HepG2 (cell line): ENCODE results near the gene ADGRL1. TPM values are rescaled to one million over a fixed set of nuclear protein-coding genes. Genes with fewer than 3 reads are reported as not detected.

Experiments used
- ATAC-seq: fragments of 200-7000 bp; cut with Tn5 transposase; 3 replicates; pipeline ENCODE4 v1.9.1; 2020; ENCODE audit warnings: mild to moderate bottlenecking, moderate library complexity
- BruUV-seq: library from RNA; stranded (reverse); fragments of 400-500 nt; replicated peaks from 2 replicates; lab custom pipeline; 2021; lab: Mats Ljungman, UMichigan
- CTCF ChIA-PET: fragments of 300-600 bp; formaldehyde crosslinking; extraction: SDS; loops from one replicate; lab custom pipeline; 2021; ENCODE audit warnings: low total read pairs, inconsistent platforms, low intra/inter-chr PET ratio; lab: Yijun Ruan, JAX
- POLR2A ChIA-PET: fragments of 350-600 bp; sonication (Branson Sonifier 250); formaldehyde crosslinking; loops from one replicate; lab custom pipeline; 2020; ENCODE audit warnings: antibody characterized with exemption, inconsistent platforms; lab: Yijun Ruan, JAX
- DNase-seq: peaks from one replicate; pipeline ENCODE4 v3.0.0-alpha.2; 2015; ENCODE audit warnings: low spot score
- FAIRE-seq: peaks from 3 replicates; lab custom pipeline; 2011; peaks lifted over from hg19 to GRCh38; lab: Jason Lieb, UNC
- H2AFZ ChIP-seq: one replicate; pipeline ENCODE4 v1.6.1; 2011; ENCODE audit warnings: low read length, inconsistent platforms
- H3K27ac ChIP-seq: fragments of 300-600 bp; 3 replicates; pipeline ENCODE4 v1.8.0; 2011; ENCODE audit warnings: mixed run types, mild to moderate bottlenecking, mixed read lengths, low read length, inconsistent platforms; ENCODE audit not compliant: insufficient read depth; ENCODE audit errors: extremely low read length
- H3K27me3 ChIP-seq, 2 experiments: fragments of 200-600 bp in 1 of 2; 2 replicates in 1 of 2; 3 replicates in 1 of 2; pipeline versions ENCODE4 v1.6.0 to v1.8.0; 2011; ENCODE audit warnings: low read length in 2 of 2, mild to moderate bottlenecking in 2 of 2, moderate library complexity in 2 of 2, inconsistent platforms in 1 of 2; ENCODE audit not compliant: insufficient read depth in 2 of 2, control insufficient read depth in 1 of 2
- H3K36me3 ChIP-seq, 2 experiments: fragments of 200-600 bp in 1 of 2; replicated peaks in 1 of 2; 2 replicates in 1 of 2; 3 replicates in 1 of 2; pipeline versions ENCODE4 v1.5.1 to v1.8.0; 2011; ENCODE audit warnings: low read length in 2 of 2, inconsistent platforms in 1 of 2; ENCODE audit not compliant: insufficient read depth in 2 of 2, control insufficient read depth in 1 of 2
- H3K4me1 ChIP-seq: 2 replicates; pipeline ENCODE4 v1.5.1; 2012; ENCODE audit warnings: low read length, inconsistent platforms; ENCODE audit not compliant: insufficient read depth
- H3K4me2 ChIP-seq: 2 replicates; pipeline ENCODE4 v1.6.0; 2011; ENCODE audit warnings: low read depth, low read length, inconsistent platforms
- H3K4me3 ChIP-seq, 3 experiments: fragments of 200-600 bp in 1 of 3; sonication (generic), shearing (Covaris generic) in 1 of 3; replicated peaks in 1 of 3; 2 replicates each; pipeline ENCODE4 v1.5.1; 2011 to 2016; ENCODE audit warnings: low read length in 3 of 3, inconsistent platforms in 2 of 3, low read depth in 2 of 3, mild to moderate bottlenecking in 2 of 3, control low read depth in 1 of 3, mixed read lengths in 1 of 3; ENCODE audit not compliant: insufficient read depth in 1 of 3
- H3K79me2 ChIP-seq: one replicate; pipeline ENCODE4 v1.6.1; 2011; ENCODE audit warnings: low read length, inconsistent platforms; ENCODE audit not compliant: insufficient read depth
- H3K9ac ChIP-seq: 2 replicates; pipeline ENCODE4 v1.6.0; 2011; ENCODE audit warnings: mild to moderate bottlenecking, low read depth, low read length, inconsistent platforms; ENCODE audit not compliant: insufficient read depth
- H3K9me3 ChIP-seq: 2 replicates; pipeline ENCODE4 v1.5.1; 2012; ENCODE audit warnings: mild to moderate bottlenecking, low read length
- H4K20me1 ChIP-seq: 2 replicates; pipeline ENCODE4 v1.6.0; 2011; ENCODE audit warnings: inconsistent platforms, mild to moderate bottlenecking, low read length, moderate library complexity; ENCODE audit not compliant: insufficient read depth
- ARNT2 ChIP-seq: sonication (generic); formaldehyde crosslinking; IDR thresholded peaks from 2 replicates; pipeline ENCODE4 v1.8.0; 2022; ENCODE audit warnings: mild to moderate bottlenecking, low read depth, missing genetic modification reagents, moderate library complexity
- CEBPB ChIP-seq: IDR thresholded peaks from 2 replicates; pipeline ENCODE4 v1.6.1; 2011; ENCODE audit warnings: low read depth, low read length, improper control_type of control experiment, borderline replicate concordance
- FOXC1 ChIP-seq: sonication (generic); formaldehyde crosslinking; IDR thresholded peaks from 2 replicates; pipeline ENCODE4 v1.8.0; 2022; ENCODE audit warnings: mild to moderate bottlenecking, missing genetic modification reagents, borderline replicate concordance
- KLF15 ChIP-seq: sonication (generic); formaldehyde crosslinking; IDR thresholded peaks from 2 replicates; pipeline ENCODE4 v1.8.1; 2023; ENCODE audit warnings: borderline replicate concordance, mild to moderate bottlenecking, inconsistent platforms, missing genetic modification reagents, mixed read lengths
- MED13 ChIP-seq: sonication (generic); formaldehyde crosslinking; IDR thresholded peaks from 2 replicates; pipeline ENCODE4 v1.5.0; 2020; ENCODE audit warnings: missing genetic modification reagents
- PCBP1 ChIP-seq: fragments of 200-400 bp; formaldehyde crosslinking; IDR thresholded peaks from 2 replicates; pipeline ENCODE4 v1.6.1; 2017; ENCODE audit warnings: mild to moderate bottlenecking, low read depth, low read length, borderline replicate concordance
- SKI ChIP-seq: fragments of 450-650 bp; IDR thresholded peaks from one replicate; pipeline ENCODE4 v1.6.1; 2018; ENCODE audit warnings: mild to moderate bottlenecking; ENCODE audit not compliant: partially characterized antibody
- SNAI1 ChIP-seq: sonication (generic); formaldehyde crosslinking; IDR thresholded peaks from 2 replicates; pipeline ENCODE4 v1.5.0; 2020; ENCODE audit warnings: mild to moderate bottlenecking, missing genetic modification reagents, borderline replicate concordance
- ZBTB34 ChIP-seq: sonication (generic); formaldehyde crosslinking; IDR thresholded peaks from 2 replicates; pipeline ENCODE4 v1.8.0; 2022; ENCODE audit warnings: mild to moderate bottlenecking, missing genetic modification reagents
- ZNF143 ChIP-seq: sonication (generic); formaldehyde crosslinking; IDR thresholded peaks from 2 replicates; pipeline ENCODE4 v1.4.0; 2020; ENCODE audit warnings: missing genetic modification reagents
- ZNF335 ChIP-seq: sonication (generic); formaldehyde crosslinking; IDR thresholded peaks from 2 replicates; pipeline ENCODE4 v1.4.0; 2020; ENCODE audit warnings: missing genetic modification reagents
- ZNF740 ChIP-seq: sonication (generic); formaldehyde crosslinking; IDR thresholded peaks from 2 replicates; pipeline ENCODE4 v1.4.0; 2020; ENCODE audit warnings: missing genetic modification reagents
- ZNF800 ChIP-seq: sonication (generic); formaldehyde crosslinking; IDR thresholded peaks from 2 replicates; pipeline ENCODE4 v1.4.0; 2020; ENCODE audit warnings: missing genetic modification reagents
- WGBS: methylation state at CpG from one replicate; pipeline ENCODE4 v1.1.6; 2017; ENCODE audit warnings: low lambda C conversion rate; 5-methylcytosine and 5-hydroxymethylcytosine counted together
- in situ Hi-C: cut with HindIII; loops from 2 replicates; pipeline ENCODE4 v1.10.0; 2017; ENCODE audit warnings: low pct_unique_long_range_greater_than_20kb; ENCODE audit not compliant: extremely low pct_ligation_motif_present
- intact Hi-C: fragments of 100-400 bp; cut with micrococcal nuclease; formaldehyde crosslinking; loops from one replicate; pipeline ENCODE4 v1.10.0; 2022; ENCODE audit not compliant: unreplicated experiment
- polyA plus RNA-seq, 8 experiments: library from polyadenylated mRNA; depleted of rRNA in 3 of 8; stranded (reverse) in 7 of 8; unstranded in 1 of 8; fragments of >200 nt; fragmentation: Illumina TruSeq in 4 of 8; extraction: Trizol in 4 of 8; gene quantifications; 2 replicates each; pipeline versions ENCODE4 v1.2.1 to v1.2.3, GENCODE V29; 2011 to 2016; ENCODE audit warnings: low read depth in 4 of 8, missing spikeins in 1 of 8, mixed read lengths in 1 of 8; ENCODE audit not compliant: insufficient read depth in 1 of 8
- total RNA-seq, 5 experiments: library from RNA; depleted of rRNA; stranded (reverse); fragments of >200 nt; fragmentation: Illumina TruSeq; extraction: Trizol; gene quantifications; 2 replicates each; pipeline ENCODE4 v1.2.3, GENCODE V29; 2016; ENCODE audit warnings: low read depth in 1 of 5

Gene ADGRL1
- total and polyA plus RNA-seq, 2 of the 13 experiments (the other 11 are each of a cell fraction or from before 2014, with no cell fraction given): 0.49 to 1.7 TPM

GRCh38 chr19:14138576-14139265 lies 67.2 kb downstream of the ADGRL1 start (continued):
- peak; percentile 58; the same call in 1 of the 2 replicates for TF ChIP-seq CEBPB
- no peak for TF ChIP-seq ZNF740 (CRISPR knock-in tag)
- TF ChIP-seq, all 625 proteins: peak for 6

- CTCF ChIA-PET: interaction anchor here (0.9 to 1.8 kb wide), 3 partner anchors 18 to 63 kb away, joined by 3 to 6 read pairs (median 5); partner anchors contain the start of gene PRKACA
- BruUV-seq: no TSS peak
- no peaks in the 10 kb centered on the region for H4K20me1 ChIP-seq
- H3K4me1 ChIP-seq: peaks cover 43% of the 10 kb centered on the region
- H3K36me3 ChIP-seq: no peaks in the 10 kb centered on the region
- in situ Hi-C loops (no loop called here), intact Hi-C loops (loop anchor here (1.0 to 5.0 kb wide), 3 partner anchors 56 to 1834 kb away; no protein-coding TSS in a partner anchor)
- no peak within 1 kb of the TSS for H2AFZ ChIP-seq
- H3K9me3 ChIP-seq: no peaks in the 10 kb centered on the region
- ATAC-seq (peak; percentile 91), FAIRE-seq (peak; percentile 92), DNase-seq (peak; percentile 99)
- under 1% methylated on average over 25 of the region's 78 CpGs for WGBS
- peak within 1 kb of the TSS; percentile 72 to 90 (median 82) for H3K4me3 ChIP-seq
- H3K79me2 ChIP-seq: peaks cover 12% of the 10 kb centered on the region
- POLR2A ChIA-PET: interaction anchor here (0.6 to 1.9 kb wide), 32 partner anchors 9 to 435 kb away, joined by 3 to 21 read pairs (median 4); partner anchors contain the start of genes C19orf67, DNAJB1, NDUFB7 and PRKACA
- H3K4me2 ChIP-seq: peak within 1 kb of the TSS; percentile 89
- H3K9ac ChIP-seq: peak within 1 kb of the TSS; percentile 80
- H3K27me3 ChIP-seq: no peaks in the 10 kb centered on the region
- peak within 1 kb of the TSS; percentile 94 for H3K27ac ChIP-seq
- TF ChIP-seq ZNF143 (CRISPR knock-in tag) (no peak), MED13 (CRISPR knock-in tag) (no peak), KLF15 (0 out of 2 replicates have a peak, but pooled peaks have one; percentile 68), ZBTB34 (CRISPR knock-in tag) (peak; percentile 71; the same call in 1 of the 2 replicates), PCBP1 (0 out of 2 replicates have a peak, but pooled peaks have one; percentile 24), ZNF335 (CRISPR knock-in tag) (no peak), SKI (no peak), FOXC1 (CRISPR knock-in tag) (0 out of 2 replicates have a peak, but pooled peaks have one; percentile 18), SNAI1 (CRISPR knock-in tag) (peak; percentile 82), CEBPB (no peak), ZNF800 (CRISPR knock-in tag) (peak; percentile 61; the same call in 1 of the 2 replicates), ARNT2 (peak; percentile 91)
Observed at GRCh38 chr19:14136509-14137281, 69.3 kb downstream of the ADGRL1 start, which contains the start of gene ASF1B. ASF1B (minus strand) TSS chr19:14136589; CDS start chr19:14136456, 133 bp downstream.
